ENCODE measurements around the gene EIPR1. TPM values are rescaled to one million over a fixed set of nuclear protein-coding genes. Genes with fewer than 3 reads are reported as not detected.

The EIPR1 gene
- total and polyA plus RNA-seq, 2 donors (not counting 3 experiments of a cell fraction or from before 2014, with no cell fraction given) = 30.8 to 57.3 TPM

GRCh38 chr2:3241971-3242746, 135.5 kb downstream of the EIPR1 start:
- no peak overlapping the region for H2AFZ ChIP-seq (ENCODE audit: low read depth, low read length)
- no peak for TF ChIP-seq POLR2A (IDR thresholded peaks at IDR 0.05; ENCODE audit: low read depth, low read length)
- TF ChIP-seq POLR2AphosphoS5 (IDR thresholded peaks at IDR 0.05; ENCODE audit: insufficient read depth, low read depth, low read length) = no peak
- no peak for TF ChIP-seq FOS (IDR thresholded peaks at IDR 0.05; ENCODE audit: borderline replicate concordance, insufficient read depth, low read length)
- TF ChIP-seq MYC (IDR thresholded peaks at IDR 0.05; ENCODE audit: low read depth, low read length) = no peak
- TF ChIP-seq MAX (IDR thresholded peaks at IDR 0.05; ENCODE audit: insufficient read depth, insufficient read length) = no peak
- TF ChIP-seq GATA2 (IDR thresholded peaks at IDR 0.05; ENCODE audit: insufficient read depth, insufficient read length, low read depth, low read length) = no peak
- no peak for TF ChIP-seq EZH2 (IDR thresholded peaks at IDR 0.05; ENCODE audit: borderline replicate concordance, low read depth, low read length, severe bottlenecking)
- TF ChIP-seq JUN (IDR thresholded peaks at IDR 0.05; ENCODE audit: borderline replicate concordance, insufficient read depth, insufficient read length, low read depth) = no peak
- TF ChIP-seq, protein P1, sequence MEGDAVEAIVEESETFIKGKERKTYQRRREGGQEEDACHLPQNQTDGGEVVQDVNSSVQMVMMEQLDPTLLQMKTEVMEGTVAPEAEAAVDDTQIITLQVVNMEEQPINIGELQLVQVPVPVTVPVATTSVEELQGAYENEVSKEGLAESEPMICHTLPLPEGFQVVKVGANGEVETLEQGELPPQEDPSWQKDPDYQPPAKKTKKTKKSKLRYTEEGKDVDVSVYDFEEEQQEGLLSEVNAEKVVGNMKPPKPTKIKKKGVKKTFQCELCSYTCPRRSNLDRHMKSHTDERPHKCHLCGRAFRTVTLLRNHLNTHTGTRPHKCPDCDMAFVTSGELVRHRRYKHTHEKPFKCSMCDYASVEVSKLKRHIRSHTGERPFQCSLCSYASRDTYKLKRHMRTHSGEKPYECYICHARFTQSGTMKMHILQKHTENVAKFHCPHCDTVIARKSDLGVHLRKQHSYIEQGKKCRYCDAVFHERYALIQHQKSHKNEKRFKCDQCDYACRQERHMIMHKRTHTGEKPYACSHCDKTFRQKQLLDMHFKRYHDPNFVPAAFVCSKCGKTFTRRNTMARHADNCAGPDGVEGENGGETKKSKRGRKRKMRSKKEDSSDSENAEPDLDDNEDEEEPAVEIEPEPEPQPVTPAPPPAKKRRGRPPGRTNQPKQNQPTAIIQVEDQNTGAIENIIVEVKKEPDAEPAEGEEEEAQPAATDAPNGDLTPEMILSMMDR (IDR thresholded peaks at IDR 0.05; ENCODE audit: extremely low read depth in 1 of 2, insufficient read depth in 1 of 2, low read depth in 1 of 2, low read length in 2 of 2) = no peak
- no peaks in the 10 kb centered on the region for H3K9me3 ChIP-seq (replicated peaks; ENCODE audit: control insufficient read depth, insufficient read depth, low read length)
- peaks cover 2% of the 10 kb centered on the region for H3K9me1 ChIP-seq (replicated peaks; ENCODE audit: control insufficient read depth, extremely low read depth, insufficient read depth, low read length)
- intact Hi-C loops (cut with micrococcal nuclease) (no loop called here), dilution Hi-C loops (cut with MboI; ENCODE audit: extremely low pct_ligation_motif_present, low sequenced_read_pairs) (no loop called here)
- FAIRE-seq (no peak), DNase-seq (ENCODE audit: low read depth, low spot score) (no peak)
- H3K4me1 ChIP-seq (ENCODE audit: control insufficient read depth, extremely low read depth, insufficient read depth, low read length) = no peaks in the 10 kb centered on the region
- H3K9ac ChIP-seq (replicated peaks; ENCODE audit: extremely low read depth, insufficient read depth, low read length) = no peak overlapping the region
- H3K79me2 ChIP-seq (ENCODE audit: control insufficient read depth, insufficient read depth, low read length) = no peaks in the 10 kb centered on the region
- no peak overlapping the region for H3K27ac ChIP-seq (ENCODE audit: insufficient read depth, low read depth, low read length)
- no peaks in the 10 kb centered on the region for H3K27me3 ChIP-seq (ENCODE audit: control insufficient read depth in 2 of 2, insufficient read depth in 2 of 2, low read length in 2 of 2)
- H4K20me1 ChIP-seq (replicated peaks; ENCODE audit: control insufficient read depth, extremely low read depth, insufficient read depth, low read length) = no peaks in the 10 kb centered on the region
- BruUV-seq (replicated peaks) = no TSS peak
- no peak overlapping the region for H3K4me2 ChIP-seq (ENCODE audit: insufficient read depth, low read length)
- H3K4me3 ChIP-seq (replicated peaks in 1 of 3; ENCODE audit: insufficient read depth in 1 of 3, low read depth in 1 of 3, low read length in 3 of 3) = no peak overlapping the region
- ChIA-PET CTCF (interaction anchor here (0.6 kb wide), 1 partner anchor 38 kb away, joined by 3 read pairs; no protein-coding TSS in a partner anchor), POLR2A (no interaction called here)
- H3K36me3 ChIP-seq (ENCODE audit: control insufficient read depth in 2 of 2, extremely low read depth in 1 of 2, insufficient read depth in 2 of 2, low read length in 2 of 2) = no peaks in the 10 kb centered on the region
